Adrenal gland (tissue), 12 donors: ENCODE measurements around the gene GRIA3. TPM values are rescaled to one million over a fixed set of nuclear protein-coding genes. Genes with fewer than 3 reads are reported as not detected.

Experiments
- DNase-seq, 7 donors: peaks; one replicate each; pipeline ENCODE4 v3.0.0-alpha.2; 2019 to 2020
- H3K27ac ChIP-seq, 5 donors: fragments of 200-600 bp; sonication (generic) in 4 of 5; 1 replicate in 3 of 5; 2 replicates in 2 of 5; pipeline versions ENCODE4 v1.5.1 to v1.8.0; 2016 to 2020; ENCODE audit warnings: mild to moderate bottlenecking in 1 of 5
- H3K27me3 ChIP-seq: fragments of 200-600 bp; 2 replicates; pipeline ENCODE4 v1.8.0; 2021
- H3K36me3 ChIP-seq, 2 donors: fragments of 200-600 bp; replicated peaks in 1 of 2; 1 replicate in 1 of 2; 2 replicates in 1 of 2; pipeline versions ENCODE4 v1.5.1 to v1.8.0; 2018 to 2022
- H3K4me1 ChIP-seq, 2 donors: fragments of 200-600 bp; replicated peaks in 1 of 2; 1 replicate in 1 of 2; 2 replicates in 1 of 2; pipeline versions ENCODE4 v1.5.1 to v1.8.0; 2018 to 2021
- H3K4me3 ChIP-seq, 4 donors: fragments of 200-600 bp; sonication (generic) in 3 of 4; one replicate each; pipeline ENCODE4 v1.5.1; 2016 to 2018
- H3K9me3 ChIP-seq, 3 donors: fragments of 200-600 bp; sonication (generic) in 1 of 3; replicated peaks in 1 of 3; 1 replicate in 2 of 3; 2 replicates in 1 of 3; pipeline versions ENCODE4 v1.5.1 to v1.8.0; 2016 to 2021
- CTCF ChIP-seq, 6 experiments: fragments of 450-650 bp in 4 of 6; fragments of 200-600 bp in 2 of 6; sonication (generic) in 1 of 6; IDR thresholded peaks; 1 replicate in 5 of 6; 2 replicates in 1 of 6; pipeline versions ENCODE4 v1.5.1 to v1.8.0; 2016 to 2021; ENCODE audit warnings: antibody characterized with exemption in 6 of 6, mild to moderate bottlenecking in 2 of 6, moderate library complexity in 1 of 6
- POLR2A ChIP-seq, 2 donors: fragments of 450-650 bp; IDR thresholded peaks; one replicate each; pipeline ENCODE4 v1.6.1; 2017; ENCODE audit warnings: antibody characterized with exemption in 2 of 2, mild to moderate bottlenecking in 2 of 2, moderate library complexity in 1 of 2
- WGBS, 4 donors: extraction: QIAGEN DNeasy Blood & Tissue Kit in 2 of 4; methylation state at CpG; one replicate each; pipeline versions ENCODE4 v1.1.5 to v1.1.7; 2013 to 2017; 5-methylcytosine and 5-hydroxymethylcytosine counted together
- intact Hi-C, 2 donors: fragments of 100-400 bp; cut with DNase I; formaldehyde crosslinking; loops; one replicate each; pipeline versions ENCODE4 v1.14.1 to v1.15.0; 2022 to 2023
- polyA plus RNA-seq, 3 donors: library from polyadenylated mRNA; stranded (reverse); fragments of 200-250 nt in 2 of 3; fragments of 350-450 nt in 1 of 3; fragmentation: Illumina TruSeq in 1 of 3; extraction: RNeasy Lipid Tissue Mini Kit (QIAGEN cat#74804) in 1 of 3; gene quantifications; one replicate each; pipeline ENCODE4 v1.2.3, GENCODE V29; 2013 to 2014
- total RNA-seq, 9 donors: library from RNA; depleted of rRNA in 4 of 9; stranded (reverse); fragments of >200 nt in 4 of 9; fragments of 120-200 nt in 1 of 9; fragmentation: NEBNext Ultra II Directional in 1 of 9; extraction: Animal tissue kit (Norgen Biotek cat#: 25700) in 1 of 9; gene quantifications; one replicate each; pipeline versions ENCODE4 v1.1.0 to v1.2.4, GENCODE V29; 2013 to 2023
- donor health status: healthy with polysubstance abuse.
- donor health status: Bipolar disorder and iron deficiency.
- donor health status: DM: yes; HTN: yes; CAD: no.
- donor health status: DM: no; HTN: no; CAD: no.
- donor health status: DM: no; HTN: no; CAD: no.
- donor health status: DM: yes; HTN: yes; CAD: no.

GRIA3 gene
- total and polyA plus RNA-seq, 12 donors, result 9.1 to 51.9 (median 21.1) TPM

GRCh38 chrX:123481913-123482851, 298.1 kb downstream of the GRIA3 start:
- Histone ChIP-seq H3K36me3 (no peaks in the 10 kb centered on the region), H3K9me3 (no peaks in the 10 kb centered on the region), H3K4me3 (no peak overlapping the region), H3K27me3 (no peaks in the 10 kb centered on the region), H3K27ac (peak overlapping the region in 1 of 5 donors; percentile 45), H3K4me1 (no peaks in the 10 kb centered on the region)
- peak in 3 of 7 donors; percentile 5 to 21 (median 17) for DNase-seq
- intact Hi-C loops, result no loop called here
- 47 to 52% (median 49%) methylated on average over 11 of the region's 11 CpGs for WGBS, 4 donors
- TF ChIP-seq POLR2A (IDR thresholded peaks at IDR 0.05), result no peak
- peak in 2 of 6 experiments; percentile 7 to 10 for TF ChIP-seq CTCF (IDR thresholded peaks at IDR 0.05)

GRCh38 chrX:123486297-123486696, 302.2 kb downstream of the GRIA3 start:
- H3K36me3 ChIP-seq, result no peaks in the 10 kb centered on the region
- no peak overlapping the region for H3K27ac ChIP-seq
- no peaks in the 10 kb centered on the region for H3K4me1 ChIP-seq
- 63 to 85% (median 77%) methylated on average over 2 of the region's 2 CpGs for WGBS, 4 donors
- H3K9me3 ChIP-seq, result no peaks in the 10 kb centered on the region
- no peak for DNase-seq
- TF ChIP-seq POLR2A (IDR thresholded peaks at IDR 0.05) (no peak), CTCF (IDR thresholded peaks at IDR 0.05) (no peak)
- no peaks in the 10 kb centered on the region for H3K27me3 ChIP-seq
- H3K4me3 ChIP-seq, result no peak overlapping the region
- intact Hi-C loops, result no loop called here

- no peaks in the 10 kb centered on the region for H3K4me1 ChIP-seq
- no peaks in the 10 kb centered on the region for H3K36me3 ChIP-seq
- TF ChIP-seq CTCF (IDR thresholded peaks at IDR 0.05) (no peak), POLR2A (IDR thresholded peaks at IDR 0.05) (no peak)
- H3K27me3 ChIP-seq, result no peaks in the 10 kb centered on the region
- intact Hi-C loops, result no loop called here
- DNase-seq, result no peak
- no peak overlapping the region for H3K27ac ChIP-seq
- H3K4me3 ChIP-seq, result no peak overlapping the region
- H3K9me3 ChIP-seq, result no peaks in the 10 kb centered on the region
- WGBS, 4 donors, result 64 to 93% (median 82%) methylated on average over 1 of the region's 1 CpG
Measured at GRCh38 chrX:123487236-123487635, 303.2 kb downstream of the GRIA3 start.

DNA sequence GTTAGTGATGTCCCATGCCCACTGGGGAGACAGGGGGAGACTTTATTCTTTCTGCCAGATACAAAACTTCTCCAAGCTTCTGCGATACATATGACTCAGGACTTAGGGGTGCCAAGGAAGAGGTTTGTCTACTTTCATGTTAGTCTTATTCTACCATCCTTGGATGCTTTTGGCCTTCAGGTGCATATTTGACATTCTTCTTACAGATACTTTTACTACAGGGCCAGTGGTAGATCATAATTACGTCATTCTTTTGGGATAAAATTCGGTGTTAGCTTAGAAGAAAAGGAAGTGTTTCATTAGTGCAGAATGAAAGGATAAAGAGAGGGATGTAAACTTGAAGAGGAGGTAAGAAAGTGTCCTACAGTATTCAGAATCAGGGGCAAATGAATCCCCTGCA, 303.6 kb downstream of the GRIA3 start:
- DNase-seq, result no peak
- Histone ChIP-seq H3K27ac (no peak overlapping the region), H3K4me1 (no peaks in the 10 kb centered on the region), H3K36me3 (no peaks in the 10 kb centered on the region), H3K4me3 (no peak overlapping the region), H3K9me3 (no peaks in the 10 kb centered on the region), H3K27me3 (no peaks in the 10 kb centered on the region)
- no peak for TF ChIP-seq POLR2A (IDR thresholded peaks at IDR 0.05)
- no peak for TF ChIP-seq CTCF (IDR thresholded peaks at IDR 0.05)
- intact Hi-C loops, result no loop called here
- WGBS, 4 donors, result 65 to 94% (median 77%) methylated on average over 3 of the region's 3 CpGs
